ENCODE data around the gene COL4A6. TPM values are rescaled to one million over a fixed set of nuclear protein-coding genes. Genes with fewer than 3 reads are reported as not detected.

The COL4A6 gene
- total and polyA plus RNA-seq, 2 of the 8 experiments (the other 6 are each of a cell fraction or from before 2014, with no cell fraction given) = 5.9 to 11.8 TPM

GRCh38 chrX:108310506-108310905 lies 127.7 kb downstream of the COL4A6 start:
- Histone ChIP-seq H3K56ac (replicated peaks; ENCODE audit: insufficient read length, low read depth, low read length) (no peak overlapping the region), H2BK20ac (ENCODE audit: low read length) (no peak overlapping the region), H3K4me3 (ENCODE audit: extremely low read depth in 1 of 4, insufficient read depth in 2 of 4, low read depth in 3 of 4, low read length in 4 of 4) (no peak overlapping the region), H3K4me1 (replicated peaks in 1 of 4; ENCODE audit: control insufficient read depth in 3 of 4, insufficient read depth in 4 of 4, low read length in 3 of 4) (no peaks in the 10 kb centered on the region), H3K4ac (replicated peaks; ENCODE audit: insufficient read length, low read depth, low read length) (no peak overlapping the region), H2BK120ac (replicated peaks; ENCODE audit: low read depth, low read length) (no peak overlapping the region), H3K27me3 (replicated peaks in 1 of 4; ENCODE audit: control insufficient read depth in 3 of 4, extremely low read depth in 1 of 4, insufficient read depth in 3 of 4, low read length in 3 of 4) (no peaks in the 10 kb centered on the region; a peak in 1 of 7 replicates), H3K23ac (ENCODE audit: insufficient read length) (no peak overlapping the region), H4K5ac (ENCODE audit: insufficient read length, low read depth, low read length) (no peak overlapping the region), H3K27ac (ENCODE audit: low read depth, low read length) (no peak overlapping the region), H3K23me2 (ENCODE audit: low read depth, low read length) (no peaks in the 10 kb centered on the region), H4K20me1 (replicated peaks in 1 of 2; ENCODE audit: control insufficient read depth in 1 of 2, insufficient read depth in 2 of 2, low read length in 2 of 2) (no peaks in the 10 kb centered on the region), H3K14ac (ENCODE audit: insufficient read length) (no peak overlapping the region), H3K36me3 (ENCODE audit: control insufficient read depth in 2 of 4, insufficient read depth in 4 of 4, low read length in 3 of 4) (no peaks in the 10 kb centered on the region), H2AFZ (ENCODE audit: low read length) (no peak overlapping the region), H3K9ac (replicated peaks in 1 of 4; ENCODE audit: extremely low read depth in 1 of 4, low read depth in 3 of 4, low read length in 3 of 4) (no peak overlapping the region), H3K79me2 (ENCODE audit: control insufficient read depth in 1 of 2, insufficient read depth in 2 of 2, low read length in 2 of 2) (no peaks in the 10 kb centered on the region), H3K9me3 (ENCODE audit: insufficient read depth in 2 of 2, low read depth in 1 of 2, low read length in 1 of 2) (no peaks in the 10 kb centered on the region), H3K4me2 (ENCODE audit: insufficient read depth in 1 of 2, low read depth in 2 of 2, low read length in 2 of 2) (no peak overlapping the region), H3K79me1 (ENCODE audit: low read depth, low read length) (no peaks in the 10 kb centered on the region), H2BK5ac (ENCODE audit: low read depth, low read length) (no peak overlapping the region), H2BK15ac (ENCODE audit: low read length) (no peak overlapping the region), H2BK12ac (ENCODE audit: low read depth, low read length) (no peak overlapping the region), H4K8ac (ENCODE audit: extremely low read depth, insufficient read depth, low read length) (no peak overlapping the region), H2AK5ac (ENCODE audit: low read depth, low read length) (no peak overlapping the region), H4K91ac (replicated peaks; ENCODE audit: insufficient read length, low read length) (no peak overlapping the region), H3K18ac (ENCODE audit: extremely low read depth, low read length) (no peak overlapping the region)
- no peak for DNase-seq (ENCODE audit: low read depth in 1 of 2, low spot score in 2 of 2)
- FAIRE-seq = no peak
- 83% methylated on average over 1 of the region's 1 CpG; no CpG with 5 or more reads in 1 of the 2 experiments for WGBS, 2 experiments (ENCODE audit: extremely low coverage in 1 of 2, insufficient coverage in 1 of 2, insufficient read length in 1 of 2, insufficient replicate concordance in 2 of 2, low coverage in 1 of 2, low lambda C conversion rate in 2 of 2, missing lambda C conversion rate in 1 of 2)
- CTCF ChIA-PET (ENCODE audit: partially characterized antibody) = no interaction called here
- POLR2A ChIA-PET (ENCODE audit: partially characterized antibody) = no interaction called here
- no peak for TF ChIP-seq SIRT6 (IDR thresholded peaks at IDR 0.05; ENCODE audit: low read length)
- TF ChIP-seq, protein P1, sequence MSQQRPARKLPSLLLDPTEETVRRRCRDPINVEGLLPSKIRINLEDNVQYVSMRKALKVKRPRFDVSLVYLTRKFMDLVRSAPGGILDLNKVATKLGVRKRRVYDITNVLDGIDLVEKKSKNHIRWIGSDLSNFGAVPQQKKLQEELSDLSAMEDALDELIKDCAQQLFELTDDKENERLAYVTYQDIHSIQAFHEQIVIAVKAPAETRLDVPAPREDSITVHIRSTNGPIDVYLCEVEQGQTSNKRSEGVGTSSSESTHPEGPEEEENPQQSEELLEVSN (IDR thresholded peaks at IDR 0.05) = no peak
- no peak for TF ChIP-seq EGR1 (IDR thresholded peaks at IDR 0.05; ENCODE audit: borderline replicate concordance, low read depth, low read length)
- no peak for TF ChIP-seq POLR2AphosphoS5 (IDR thresholded peaks at IDR 0.05; ENCODE audit: low read depth, low read length)
- no peak for TF ChIP-seq SAP30 (IDR thresholded peaks at IDR 0.05; ENCODE audit: insufficient read depth, insufficient replicate concordance, low read length)
- TF ChIP-seq RBBP5 (IDR thresholded peaks at IDR 0.05; ENCODE audit: borderline replicate concordance, low read depth, low read length) = no peak
- TF ChIP-seq SP4 (IDR thresholded peaks at IDR 0.05; ENCODE audit: low read length) = no peak
- TF ChIP-seq CREB1 (IDR thresholded peaks at IDR 0.05) = no peak
- TF ChIP-seq KDM5A (IDR thresholded peaks at IDR 0.05; ENCODE audit: low read length) = no peak
- no peak for TF ChIP-seq EZH2 (IDR thresholded peaks at IDR 0.05; ENCODE audit: low read depth, low read length, severe bottlenecking)
- no peak for TF ChIP-seq BACH1 (IDR thresholded peaks at IDR 0.05; ENCODE audit: low read length)
- no peak for TF ChIP-seq SUZ12 (IDR thresholded peaks at IDR 0.05; ENCODE audit: low read length)

All from H1 (cell line).